ENCODE results near the gene CHN1. TPM values are rescaled to one million over a fixed set of nuclear protein-coding genes. Genes with fewer than 3 reads are reported as not detected.

Gene CHN1
- polyA plus RNA-seq, 1 of the 3 experiments (the other 2 are of a cell fraction), result 31.6 TPM

DNA sequence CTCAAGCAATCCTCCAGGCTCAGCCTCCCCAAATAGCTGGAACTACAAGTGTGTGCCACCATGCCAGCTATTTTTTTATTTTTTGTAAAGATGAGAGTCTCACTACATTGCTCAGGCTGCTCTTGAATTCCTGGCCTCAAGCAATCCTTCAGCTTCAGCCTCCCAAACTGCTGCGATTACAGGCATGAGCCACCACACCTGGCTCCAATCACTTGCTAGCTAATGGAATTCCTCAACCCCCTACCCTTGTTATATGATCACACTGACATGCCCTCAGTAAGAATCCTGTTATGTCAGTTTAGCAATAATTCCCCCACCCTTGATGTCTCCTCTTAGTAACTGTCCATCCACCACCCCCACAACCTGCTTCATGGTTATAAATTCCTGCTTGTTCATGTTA, 12.3 kb downstream of the CHN1 start:
- POLR2A ChIA-PET, result no interaction called here
- no peaks in the 10 kb centered on the region for H4K20me1 ChIP-seq (ENCODE audit: insufficient read depth)
- WGBS (ENCODE audit: low lambda C conversion rate), result 100% methylated on average over 1 of the region's 1 CpG

More for the DNA sequence above, 12.3 kb downstream of the CHN1 start:
- no peak for DNase-seq
- Histone ChIP-seq H3K4me3 (ENCODE audit: low read depth in 2 of 2, low read length in 1 of 2) (no peak overlapping the region), H3K27ac (ENCODE audit: low read depth in 2 of 2, low read length in 1 of 2) (no peak overlapping the region), H3F3A (replicated peaks; ENCODE audit: insufficient read depth) (peaks cover 7% of the 10 kb centered on the region), H3K4me1 (ENCODE audit: control insufficient read depth in 1 of 2, insufficient read depth in 2 of 2, low read depth in 1 of 2, low read length in 1 of 2) (peaks cover 0 to 12% of the 10 kb centered on the region in 2 experiments; a peak in 2 of 4 replicates), H3K27me3 (ENCODE audit: insufficient read depth) (no peaks in the 10 kb centered on the region), H3K9me2 (no peaks in the 10 kb centered on the region), H3K79me2 (ENCODE audit: insufficient read depth) (peaks cover 39% of the 10 kb centered on the region), H3K9me3 (no peaks in the 10 kb centered on the region), H3K36me3 (replicated peaks in 1 of 2; ENCODE audit: control insufficient read depth in 1 of 2, insufficient read depth in 2 of 2, low read length in 1 of 2) (peaks cover 0 to 3% of the 10 kb centered on the region in 2 experiments), H3K9ac (no peak overlapping the region), H3K4me2 (no peak overlapping the region), H2AFZ (ENCODE audit: low read depth) (no peak overlapping the region)
- CTCF ChIA-PET, result interaction anchor here (0.6 to 12.9 kb wide), 6 partner anchors 7 to 292 kb away, joined by 3 to 316 read pairs (median 5); no protein-coding TSS in a partner anchor
- TF ChIP-seq FOXM1 (IDR thresholded peaks at IDR 0.05; ENCODE audit: low read depth) (no peak), POLR2AphosphoS5 (IDR thresholded peaks at IDR 0.05; ENCODE audit: low read depth, low read length) (no peak), FOXJ3 (CRISPR knock-in tag; IDR thresholded peaks at IDR 0.05) (no peak), RFX5 (IDR thresholded peaks at IDR 0.05; ENCODE audit: low read length) (no peak), TCF12 (IDR thresholded peaks at IDR 0.05) (no peak), EP300 (IDR thresholded peaks at IDR 0.05; ENCODE audit: borderline replicate concordance in 1 of 2, low read depth in 1 of 2, low read length in 1 of 2) (no peak), MEF2A (IDR thresholded peaks at IDR 0.05; ENCODE audit: borderline replicate concordance, low read depth) (no peak), FOSL2 (IDR thresholded peaks at IDR 0.05; ENCODE audit: borderline replicate concordance, low read depth) (no peak), CTCF (IDR thresholded peaks at IDR 0.05) (no peak), YY1 (IDR thresholded peaks at IDR 0.05; ENCODE audit: low read depth) (no peak), SIN3A (IDR thresholded peaks at IDR 0.05; ENCODE audit: borderline replicate concordance, low read depth, low read length) (no peak), RXRA (IDR thresholded peaks at IDR 0.05; ENCODE audit: borderline replicate concordance, low read depth) (no peak)
- TF ChIP-seq, protein P1, sequence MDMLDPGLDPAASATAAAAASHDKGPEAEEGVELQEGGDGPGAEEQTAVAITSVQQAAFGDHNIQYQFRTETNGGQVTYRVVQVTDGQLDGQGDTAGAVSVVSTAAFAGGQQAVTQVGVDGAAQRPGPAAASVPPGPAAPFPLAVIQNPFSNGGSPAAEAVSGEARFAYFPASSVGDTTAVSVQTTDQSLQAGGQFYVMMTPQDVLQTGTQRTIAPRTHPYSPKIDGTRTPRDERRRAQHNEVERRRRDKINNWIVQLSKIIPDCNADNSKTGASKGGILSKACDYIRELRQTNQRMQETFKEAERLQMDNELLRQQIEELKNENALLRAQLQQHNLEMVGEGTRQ (IDR thresholded peaks at IDR 0.05; ENCODE audit: borderline replicate concordance, low read depth, low read length), result no peak
- TF ChIP-seq, protein P2, sequence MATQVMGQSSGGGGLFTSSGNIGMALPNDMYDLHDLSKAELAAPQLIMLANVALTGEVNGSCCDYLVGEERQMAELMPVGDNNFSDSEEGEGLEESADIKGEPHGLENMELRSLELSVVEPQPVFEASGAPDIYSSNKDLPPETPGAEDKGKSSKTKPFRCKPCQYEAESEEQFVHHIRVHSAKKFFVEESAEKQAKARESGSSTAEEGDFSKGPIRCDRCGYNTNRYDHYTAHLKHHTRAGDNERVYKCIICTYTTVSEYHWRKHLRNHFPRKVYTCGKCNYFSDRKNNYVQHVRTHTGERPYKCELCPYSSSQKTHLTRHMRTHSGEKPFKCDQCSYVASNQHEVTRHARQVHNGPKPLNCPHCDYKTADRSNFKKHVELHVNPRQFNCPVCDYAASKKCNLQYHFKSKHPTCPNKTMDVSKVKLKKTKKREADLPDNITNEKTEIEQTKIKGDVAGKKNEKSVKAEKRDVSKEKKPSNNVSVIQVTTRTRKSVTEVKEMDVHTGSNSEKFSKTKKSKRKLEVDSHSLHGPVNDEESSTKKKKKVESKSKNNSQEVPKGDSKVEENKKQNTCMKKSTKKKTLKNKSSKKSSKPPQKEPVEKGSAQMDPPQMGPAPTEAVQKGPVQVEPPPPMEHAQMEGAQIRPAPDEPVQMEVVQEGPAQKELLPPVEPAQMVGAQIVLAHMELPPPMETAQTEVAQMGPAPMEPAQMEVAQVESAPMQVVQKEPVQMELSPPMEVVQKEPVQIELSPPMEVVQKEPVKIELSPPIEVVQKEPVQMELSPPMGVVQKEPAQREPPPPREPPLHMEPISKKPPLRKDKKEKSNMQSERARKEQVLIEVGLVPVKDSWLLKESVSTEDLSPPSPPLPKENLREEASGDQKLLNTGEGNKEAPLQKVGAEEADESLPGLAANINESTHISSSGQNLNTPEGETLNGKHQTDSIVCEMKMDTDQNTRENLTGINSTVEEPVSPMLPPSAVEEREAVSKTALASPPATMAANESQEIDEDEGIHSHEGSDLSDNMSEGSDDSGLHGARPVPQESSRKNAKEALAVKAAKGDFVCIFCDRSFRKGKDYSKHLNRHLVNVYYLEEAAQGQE (IDR thresholded peaks at IDR 0.05; ENCODE audit: low read depth, low read length), result no peak
